AG04450 (cell line): ENCODE results near the gene TMC1. TPM values are rescaled to one million over a fixed set of nuclear protein-coding genes. Genes with fewer than 3 reads are reported as not detected.

ENCODE experiments used
- CTCF ChIA-PET: fragments of 300-600, 350-600 bp; formaldehyde crosslinking; extraction: SDS; loops from one replicate; lab custom pipeline; 2022; ENCODE audit warnings: antibody characterized with exemption, inconsistent platforms; lab: Charles Lee
- POLR2A ChIA-PET: fragments of 350-600 bp; formaldehyde crosslinking; extraction: SDS; loops from one replicate; lab custom pipeline; 2021; ENCODE audit warnings: antibody characterized with exemption, inconsistent platforms; lab: Yijun Ruan, JAX
- DNase-seq: peaks from one replicate; pipeline ENCODE4 v3.0.0-alpha.2; 2011; ENCODE audit warnings: low read depth, low spot score
- H3K27ac ChIP-seq: one replicate; pipeline ENCODE4 v1.5.1; 2012; ENCODE audit warnings: low read depth, low read length, control low read depth
- H3K27me3 ChIP-seq: one replicate; pipeline ENCODE4 v1.6.0; 2012; ENCODE audit warnings: low read length; ENCODE audit not compliant: control insufficient read depth, insufficient read depth
- H3K4me3 ChIP-seq: 2 replicates; pipeline ENCODE4 v1.5.1; 2011; ENCODE audit warnings: mild to moderate bottlenecking, low read depth, low read length, control low read depth
- H3K9me3 ChIP-seq: 2 replicates; pipeline ENCODE4 v1.5.1; 2012; ENCODE audit warnings: low read length; ENCODE audit not compliant: control insufficient read depth, insufficient read depth
- CTCF ChIP-seq: IDR thresholded peaks from 2 replicates; pipeline ENCODE4 v1.5.1; 2011; ENCODE audit warnings: low read depth, low read length, control low read depth, inconsistent platforms
- polyA plus RNA-seq: library from polyadenylated mRNA; depleted of rRNA; stranded (reverse); fragments of >200 nt; gene quantifications from 2 replicates; pipeline ENCODE4 v1.2.3, GENCODE V29; 2011

Gene TMC1
- polyA plus RNA-seq, 1 experiment: not detected

DNA sequence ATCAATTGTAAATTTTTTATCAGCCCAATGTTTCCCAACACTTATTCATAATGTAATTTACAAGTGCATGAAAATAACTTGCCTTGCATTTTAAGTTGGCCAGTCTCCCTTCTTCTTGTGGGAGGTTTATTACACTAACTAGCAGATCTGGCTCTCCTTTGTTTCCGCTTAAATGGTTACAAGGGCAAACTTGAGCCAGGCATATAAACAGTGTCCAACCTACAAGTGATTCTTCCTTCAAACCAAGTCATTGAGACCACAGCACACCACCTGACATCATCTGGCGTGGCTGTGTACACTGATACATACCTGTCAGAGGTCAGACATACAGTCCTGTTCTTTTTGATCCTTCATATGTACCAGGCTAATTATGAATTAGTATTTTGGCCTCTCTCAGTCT lies 351.3 kb downstream of the TMC1 start:
- ChIA-PET CTCF (interaction anchor here (0.7 to 3.0 kb wide), 7 partner anchors 14 to 328 kb away, joined by 3 to 25 read pairs (median 4); no protein-coding TSS in a partner anchor), POLR2A (no interaction called here)
- no peak for DNase-seq
- TF ChIP-seq CTCF: no peak
- H3K9me3 ChIP-seq: no peaks in the 10 kb centered on the region
- no peaks in the 10 kb centered on the region for H3K27me3 ChIP-seq
- no peak overlapping the region for H3K4me3 ChIP-seq
- H3K27ac ChIP-seq: no peak overlapping the region

GRCh38 chr9:72873456-72873855 lies 352.0 kb downstream of the TMC1 start:
- ChIA-PET POLR2A (no interaction called here), CTCF (interaction anchor here (0.7 to 3.0 kb wide), 4 partner anchors 15 to 306 kb away, joined by 3 to 25 read pairs (median 4); no protein-coding TSS in a partner anchor)
- no peak for TF ChIP-seq CTCF
- no peak overlapping the region for H3K27ac ChIP-seq
- no peak for DNase-seq
- H3K27me3 ChIP-seq: no peaks in the 10 kb centered on the region
- H3K4me3 ChIP-seq: no peak overlapping the region
- no peaks in the 10 kb centered on the region for H3K9me3 ChIP-seq

DNA sequence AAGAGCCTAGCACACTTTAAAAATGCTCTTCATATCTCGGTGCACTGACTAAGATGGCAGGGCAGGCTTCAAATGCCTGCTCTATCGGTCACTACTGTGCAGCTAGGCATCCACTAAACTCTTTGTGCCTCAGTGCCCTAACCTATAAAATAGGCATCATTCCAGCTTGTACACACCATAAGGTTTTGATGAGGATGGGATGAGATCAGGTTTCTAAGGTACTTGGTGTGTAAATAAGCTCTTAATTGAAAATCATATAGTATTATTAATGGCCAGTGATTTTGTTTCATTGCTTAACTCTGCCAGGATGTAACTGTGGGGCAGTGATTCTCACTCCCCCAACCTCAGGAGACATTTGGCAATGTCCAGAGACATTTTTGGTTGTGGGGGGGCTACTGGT lies 352.9 kb downstream of the TMC1 start:
- Histone ChIP-seq H3K4me3 (no peak overlapping the region), H3K27me3 (no peaks in the 10 kb centered on the region), H3K27ac (no peak overlapping the region), H3K9me3 (no peaks in the 10 kb centered on the region)
- ChIA-PET POLR2A (no interaction called here), CTCF (interaction anchor here (1.2 kb wide), 1 partner anchor 306 kb away, joined by 4 read pairs; no protein-coding TSS in a partner anchor)
- no peak for DNase-seq
- TF ChIP-seq CTCF: no peak

- CTCF ChIA-PET: no interaction called here
- Histone ChIP-seq H3K27me3 (no peaks in the 10 kb centered on the region), H3K9me3 (no peaks in the 10 kb centered on the region), H3K4me3 (no peak overlapping the region), H3K27ac (no peak overlapping the region)
- TF ChIP-seq CTCF: no peak
- POLR2A ChIA-PET: no interaction called here
- DNase-seq: no peak
Measured at GRCh38 chr9:72875221-72875620, 353.8 kb downstream of the TMC1 start.

DNA sequence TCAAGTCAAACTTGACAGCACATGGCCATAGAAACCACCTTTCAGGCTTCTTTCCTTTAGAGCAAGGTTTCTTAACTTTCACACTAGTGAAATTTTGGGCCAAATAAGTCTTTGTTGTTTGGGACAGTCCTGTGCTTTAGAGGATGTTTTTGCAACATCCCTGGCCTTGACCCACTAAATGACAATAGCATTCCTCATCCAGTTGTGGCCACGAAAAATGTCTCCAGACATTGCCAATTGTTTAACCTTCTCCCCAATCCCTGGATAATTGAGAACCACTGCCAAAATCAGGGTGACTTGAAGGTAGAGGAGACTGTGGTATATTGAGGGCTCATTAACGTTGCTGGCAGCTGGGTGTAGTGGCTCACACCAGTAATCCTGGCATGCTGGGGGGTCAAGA lies 359.4 kb downstream of the TMC1 start:
- TF ChIP-seq CTCF: no peak
- CTCF ChIA-PET: no interaction called here
- no peaks in the 10 kb centered on the region for H3K27me3 ChIP-seq
- POLR2A ChIA-PET: no interaction called here
- H3K9me3 ChIP-seq: no peaks in the 10 kb centered on the region
- no peak for DNase-seq
- H3K4me3 ChIP-seq: no peak overlapping the region
- H3K27ac ChIP-seq: no peak overlapping the region
